Trophoblast cell (in vitro differentiated cells and primary cell): ENCODE data around the gene PLEKHG4B. TPM values are rescaled to one million over a fixed set of nuclear protein-coding genes. Genes with fewer than 3 reads are reported as not detected.
A peak's percentile ranks its signal among the peaks of the same experiment; 100 is the strongest.
"Not testable (repeated sequence)": the region's sequence is repeated elsewhere in the genome, so short reads cannot be mapped to it uniquely, and the experiment has no call there.

Experiments used
- DNase-seq, 2 donors: peaks; one replicate each; pipeline ENCODE4 v3.0.0-alpha.2; 2016
- H2AFZ ChIP-seq: 2 replicates; pipeline ENCODE4 v1.6.1; 2013; ENCODE audit warnings: low read length, moderate library complexity, mild to moderate bottlenecking; ENCODE audit not compliant: insufficient read depth, poor library complexity
- H2AK5ac ChIP-seq: 2 replicates; pipeline ENCODE4 v1.6.1; 2013; ENCODE audit warnings: mild to moderate bottlenecking, low read length
- H2BK120ac ChIP-seq: 2 replicates; pipeline ENCODE4 v1.6.1; 2013; ENCODE audit warnings: low read length, mild to moderate bottlenecking, moderate library complexity; ENCODE audit not compliant: insufficient read depth, poor library complexity
- H2BK12ac ChIP-seq: 2 replicates; pipeline ENCODE4 v1.6.1; 2013; ENCODE audit warnings: mild to moderate bottlenecking, low read length, moderate library complexity
- H2BK5ac ChIP-seq: 2 replicates; pipeline ENCODE4 v1.6.1; 2013; ENCODE audit warnings: low read length, low read depth, moderate library complexity, mild to moderate bottlenecking; ENCODE audit not compliant: poor library complexity
- H3K14ac ChIP-seq: 2 replicates; pipeline ENCODE4 v1.6.1; 2013; ENCODE audit warnings: mild to moderate bottlenecking, low read length
- H3K18ac ChIP-seq: 2 replicates; pipeline ENCODE4 v1.6.1; 2013; ENCODE audit warnings: mild to moderate bottlenecking, low read length
- H3K23ac ChIP-seq: 2 replicates; pipeline ENCODE4 v1.6.1; 2013; ENCODE audit warnings: low read length
- H3K27ac ChIP-seq: 2 replicates; pipeline ENCODE4 v1.5.1; 2013; ENCODE audit warnings: low read depth, mild to moderate bottlenecking, inconsistent platforms, low read length, moderate library complexity
- H3K27me3 ChIP-seq: 2 replicates; pipeline ENCODE4 v1.6.1; 2013; ENCODE audit warnings: inconsistent platforms, mild to moderate bottlenecking, low read length, moderate library complexity; ENCODE audit not compliant: insufficient read depth
- H3K36me3 ChIP-seq, 2 experiments: 1 replicate in 1 of 2; 2 replicates in 1 of 2; pipeline ENCODE4 v1.6.1; 2013; ENCODE audit warnings: low read length in 2 of 2, mild to moderate bottlenecking in 2 of 2, moderate library complexity in 1 of 2; ENCODE audit not compliant: insufficient read depth in 2 of 2, control insufficient read depth in 1 of 2
- H3K4ac ChIP-seq: 2 replicates; pipeline ENCODE4 v1.6.1; 2013; ENCODE audit warnings: low read depth, mild to moderate bottlenecking, low read length, moderate library complexity
- H3K4me1 ChIP-seq, 2 experiments: 1 replicate in 1 of 2; 2 replicates in 1 of 2; pipeline ENCODE4 v1.6.1; 2013; ENCODE audit warnings: low read length in 2 of 2, mild to moderate bottlenecking in 2 of 2, moderate library complexity in 1 of 2; ENCODE audit not compliant: insufficient read depth in 2 of 2, control insufficient read depth in 1 of 2
- H3K4me2 ChIP-seq: 2 replicates; pipeline ENCODE4 v1.6.1; 2013; ENCODE audit warnings: inconsistent platforms, mild to moderate bottlenecking, low read length, moderate library complexity
- H3K4me3 ChIP-seq: 2 replicates; pipeline ENCODE4 v1.5.1; 2013; ENCODE audit warnings: mild to moderate bottlenecking, low read depth, low read length, inconsistent platforms
- H3K79me1 ChIP-seq: one replicate; pipeline ENCODE4 v1.6.1; 2013; ENCODE audit warnings: low read length
- H3K79me2 ChIP-seq: 2 replicates; pipeline ENCODE4 v1.6.1; 2013; ENCODE audit warnings: low read length, mild to moderate bottlenecking; ENCODE audit not compliant: control insufficient read depth, insufficient read depth, poor library complexity
- H3K9ac ChIP-seq: 2 replicates; pipeline ENCODE4 v1.6.1; 2013; ENCODE audit warnings: mild to moderate bottlenecking, low read length
- H3K9me3 ChIP-seq: 2 replicates; pipeline ENCODE4 v1.6.1; 2013; ENCODE audit warnings: low read depth, mild to moderate bottlenecking, control low read depth, inconsistent platforms, low read length; ENCODE audit not compliant: insufficient read depth
- H4K12ac ChIP-seq: 2 replicates; pipeline ENCODE4 v1.6.1; 2013; ENCODE audit warnings: low read depth, mild to moderate bottlenecking, low read length, moderate library complexity
- H4K8ac ChIP-seq: 2 replicates; pipeline ENCODE4 v1.6.1; 2013; ENCODE audit warnings: low read depth, mild to moderate bottlenecking, low read length, moderate library complexity
- H4K91ac ChIP-seq: one replicate; pipeline ENCODE4 v1.6.1; 2013; ENCODE audit warnings: low read depth, mild to moderate bottlenecking, low read length, moderate library complexity
- WGBS: extraction: QIAGEN DNeasy Blood & Tissue Kit; methylation state at CpG from one replicate; pipeline ENCODE4 v1.1.7; 2013; ENCODE audit warnings: missing lambda C conversion rate; ENCODE audit not compliant: insufficient read length, insufficient coverage; ENCODE audit errors: extremely low coverage; 5-methylcytosine and 5-hydroxymethylcytosine counted together
- polyA plus RNA-seq: library from polyadenylated mRNA; stranded (reverse); fragments of 200-250 nt; gene quantifications from 2 replicates; pipeline ENCODE4 v1.2.3, GENCODE V29; 2013

The PLEKHG4B gene
- 36.7 and 38.3 TPM in 2 replicates for polyA plus RNA-seq

GRCh38 chr5:91556-92263 is at the start of gene PLEKHG4B:
Gene PLEKHG4B, plus strand, starts transcription at chr5:92168. Its CDS starts 64 bp downstream, at chr5:92232.
- H3K23ac ChIP-seq, result no peak within 1 kb of the TSS
- H3K36me3 ChIP-seq, result peaks cover 10 to 17% of the 10 kb centered on the region in 2 experiments
- H2AFZ ChIP-seq, result peak within 1 kb of the TSS; percentile 80
- peak within 1 kb of the TSS; percentile 64 for H2BK12ac ChIP-seq
- peak within 1 kb of the TSS; percentile 69 for H3K4ac ChIP-seq
- peak within 1 kb of the TSS; percentile 11 for H2AK5ac ChIP-seq
- peak within 1 kb of the TSS; percentile 41 for H2BK5ac ChIP-seq
- peak within 1 kb of the TSS; percentile 24 for H3K9ac ChIP-seq
- peaks cover 21% of the 10 kb centered on the region for H3K79me1 ChIP-seq
- H4K91ac ChIP-seq, result peak within 1 kb of the TSS; percentile 94
- peak within 1 kb of the TSS; percentile 89 for H3K18ac ChIP-seq
- peak within 1 kb of the TSS; percentile 82 for H2BK120ac ChIP-seq
- no CpG with 5 or more reads among the region's 57 CpGs for WGBS
- H3K79me2 ChIP-seq, result peaks cover 18% of the 10 kb centered on the region
- peak in 1 of 2 donors; percentile 12 for DNase-seq
- peak within 1 kb of the TSS; percentile 87 for H4K8ac ChIP-seq
- H3K27ac ChIP-seq, result peak within 1 kb of the TSS; percentile 84
- no peaks in the 10 kb centered on the region for H3K27me3 ChIP-seq
- peak within 1 kb of the TSS; percentile 69 for H3K4me2 ChIP-seq
- H3K14ac ChIP-seq, result peak within 1 kb of the TSS; percentile 69
- peaks cover 27 to 29% of the 10 kb centered on the region in 2 experiments for H3K4me1 ChIP-seq
- peak within 1 kb of the TSS; percentile 77 for H3K4me3 ChIP-seq
- peak within 1 kb of the TSS; percentile 92 for H4K12ac ChIP-seq
- H3K9me3 ChIP-seq, result peaks cover 2% of the 10 kb centered on the region

- H3K23ac ChIP-seq, result no peak overlapping the region
- no peak overlapping the region for H4K8ac ChIP-seq
- H2BK5ac ChIP-seq, result no peak overlapping the region
- no peaks in the 10 kb centered on the region for H3K36me3 ChIP-seq
- H3K4ac ChIP-seq, result no peak overlapping the region
- no peak overlapping the region for H2AFZ ChIP-seq
- peaks cover 1% of the 10 kb centered on the region for H3K9me3 ChIP-seq
- peak; percentile 29 to 61 for DNase-seq
- no peaks in the 10 kb centered on the region for H3K79me2 ChIP-seq
- H2BK12ac ChIP-seq, result no peak overlapping the region
- H3K4me3 ChIP-seq, result no peak overlapping the region
- H3K27me3 ChIP-seq, result no peaks in the 10 kb centered on the region
- WGBS, result no CpG with 5 or more reads among the region's 6 CpGs
- peaks cover 0 to 2% of the 10 kb centered on the region in 2 experiments for H3K4me1 ChIP-seq
- no peak overlapping the region for H3K27ac ChIP-seq
- no peak overlapping the region for H4K12ac ChIP-seq
- H3K14ac ChIP-seq, result no peak overlapping the region
- no peak overlapping the region for H3K18ac ChIP-seq
- H3K79me1 ChIP-seq, result no peaks in the 10 kb centered on the region
- H2BK120ac ChIP-seq, result no peak overlapping the region
- no peak overlapping the region for H2AK5ac ChIP-seq
- H4K91ac ChIP-seq, result no peak overlapping the region
- H3K9ac ChIP-seq, result no peak overlapping the region
- no peak overlapping the region for H3K4me2 ChIP-seq
Observed at GRCh38 chr5:42250-42649, 49.7 kb upstream of the PLEKHG4B start.

- no peak overlapping the region for H3K4me3 ChIP-seq
- H3K79me1 ChIP-seq, result peaks cover 2% of the 10 kb centered on the region
- H3K18ac ChIP-seq, result no peak overlapping the region
- peaks cover 0 to 2% of the 10 kb centered on the region in 2 experiments for H3K4me1 ChIP-seq
- H3K9ac ChIP-seq, result no peak overlapping the region
- peak; percentile 7 to 23 for DNase-seq
- no peak overlapping the region for H3K4ac ChIP-seq
- no peak overlapping the region for H2AFZ ChIP-seq
- no peaks in the 10 kb centered on the region for H3K27me3 ChIP-seq
- no peak overlapping the region for H4K91ac ChIP-seq
- no peak overlapping the region for H2BK5ac ChIP-seq
- H2BK120ac ChIP-seq, result no peak overlapping the region
- H3K79me2 ChIP-seq, result no peaks in the 10 kb centered on the region
- H3K14ac ChIP-seq, result no peak overlapping the region
- H2BK12ac ChIP-seq, result no peak overlapping the region
- no peak overlapping the region for H3K27ac ChIP-seq
- no peak overlapping the region for H4K8ac ChIP-seq
- no peak overlapping the region for H2AK5ac ChIP-seq
- no peak overlapping the region for H3K4me2 ChIP-seq
- no peaks in the 10 kb centered on the region for H3K36me3 ChIP-seq
- no peak overlapping the region for H4K12ac ChIP-seq
- WGBS, result no CpG with 5 or more reads among the region's 2 CpGs
- peaks cover 1% of the 10 kb centered on the region for H3K9me3 ChIP-seq
- no peak overlapping the region for H3K23ac ChIP-seq
Observed at GRCh38 chr5:48192-48591, 43.8 kb upstream of the PLEKHG4B start.

- not testable (repeated sequence) for H3K4me1 ChIP-seq, H3K18ac ChIP-seq, H4K91ac ChIP-seq, H3K9ac ChIP-seq, H3K4me3 ChIP-seq, H2AK5ac ChIP-seq, H2BK120ac ChIP-seq, H3K9me3 ChIP-seq, H3K27me3 ChIP-seq, DNase-seq, H3K23ac ChIP-seq, H3K4ac ChIP-seq, H3K79me2 ChIP-seq, H2BK5ac ChIP-seq, H2BK12ac ChIP-seq, H4K8ac ChIP-seq, H3K4me2 ChIP-seq, H2AFZ ChIP-seq, H3K27ac ChIP-seq, H4K12ac ChIP-seq, H3K79me1 ChIP-seq, H3K36me3 ChIP-seq, H3K14ac ChIP-seq
- WGBS, result no CpG with 5 or more reads among the region's 5 CpGs
Observed at GRCh38 chr5:49530-49929, 42.4 kb upstream of the PLEKHG4B start.
